ENCODE data around the gene IMP4. TPM values are rescaled to one million over a fixed set of nuclear protein-coding genes. Genes with fewer than 3 reads are reported as not detected.

The IMP4 gene
- total and polyA plus RNA-seq, 2 of the 8 experiments (the other 6 are each of a cell fraction or from before 2014, with no cell fraction given) = 96.8 to 194 TPM

DNA sequence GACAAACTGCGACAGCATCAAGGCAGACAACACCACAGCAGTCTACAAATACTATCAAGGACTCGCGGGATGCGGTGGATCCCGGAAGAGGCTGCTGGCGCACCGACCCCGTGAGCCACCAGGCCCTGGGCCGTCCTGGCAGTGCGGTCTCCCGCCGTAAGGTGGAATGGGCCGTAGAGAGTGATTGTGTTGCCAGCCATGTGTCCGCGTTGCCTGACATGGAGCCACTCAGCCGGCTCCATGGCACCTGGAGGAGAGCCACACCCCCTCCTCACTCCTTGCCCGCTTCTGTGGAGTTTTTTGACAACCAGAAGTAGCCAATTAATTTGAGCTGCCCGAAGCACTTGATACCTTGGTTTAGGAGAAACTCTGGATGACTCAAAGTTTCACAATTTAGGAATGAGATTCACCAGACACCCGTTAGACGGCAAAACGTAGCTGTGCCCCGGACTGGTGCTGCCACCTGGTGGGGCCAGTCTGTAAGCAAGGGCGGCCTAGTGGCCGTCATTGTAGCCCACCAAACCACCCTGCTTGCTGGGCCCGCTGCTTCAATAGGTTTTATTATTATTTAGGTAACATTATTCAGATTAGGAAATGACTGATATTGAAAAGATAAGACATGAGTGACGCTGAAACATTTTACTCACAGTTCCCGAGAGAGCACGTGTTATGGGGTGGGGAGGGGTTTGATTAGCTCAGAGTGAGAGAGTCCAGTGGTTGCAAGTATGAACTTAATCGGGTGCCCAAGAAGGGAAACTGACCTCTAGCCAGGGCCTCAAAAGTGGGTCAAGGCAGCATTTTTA lies 10.2 kb upstream of the IMP4 start (continued):
- TF ChIP-seq, protein P1, sequence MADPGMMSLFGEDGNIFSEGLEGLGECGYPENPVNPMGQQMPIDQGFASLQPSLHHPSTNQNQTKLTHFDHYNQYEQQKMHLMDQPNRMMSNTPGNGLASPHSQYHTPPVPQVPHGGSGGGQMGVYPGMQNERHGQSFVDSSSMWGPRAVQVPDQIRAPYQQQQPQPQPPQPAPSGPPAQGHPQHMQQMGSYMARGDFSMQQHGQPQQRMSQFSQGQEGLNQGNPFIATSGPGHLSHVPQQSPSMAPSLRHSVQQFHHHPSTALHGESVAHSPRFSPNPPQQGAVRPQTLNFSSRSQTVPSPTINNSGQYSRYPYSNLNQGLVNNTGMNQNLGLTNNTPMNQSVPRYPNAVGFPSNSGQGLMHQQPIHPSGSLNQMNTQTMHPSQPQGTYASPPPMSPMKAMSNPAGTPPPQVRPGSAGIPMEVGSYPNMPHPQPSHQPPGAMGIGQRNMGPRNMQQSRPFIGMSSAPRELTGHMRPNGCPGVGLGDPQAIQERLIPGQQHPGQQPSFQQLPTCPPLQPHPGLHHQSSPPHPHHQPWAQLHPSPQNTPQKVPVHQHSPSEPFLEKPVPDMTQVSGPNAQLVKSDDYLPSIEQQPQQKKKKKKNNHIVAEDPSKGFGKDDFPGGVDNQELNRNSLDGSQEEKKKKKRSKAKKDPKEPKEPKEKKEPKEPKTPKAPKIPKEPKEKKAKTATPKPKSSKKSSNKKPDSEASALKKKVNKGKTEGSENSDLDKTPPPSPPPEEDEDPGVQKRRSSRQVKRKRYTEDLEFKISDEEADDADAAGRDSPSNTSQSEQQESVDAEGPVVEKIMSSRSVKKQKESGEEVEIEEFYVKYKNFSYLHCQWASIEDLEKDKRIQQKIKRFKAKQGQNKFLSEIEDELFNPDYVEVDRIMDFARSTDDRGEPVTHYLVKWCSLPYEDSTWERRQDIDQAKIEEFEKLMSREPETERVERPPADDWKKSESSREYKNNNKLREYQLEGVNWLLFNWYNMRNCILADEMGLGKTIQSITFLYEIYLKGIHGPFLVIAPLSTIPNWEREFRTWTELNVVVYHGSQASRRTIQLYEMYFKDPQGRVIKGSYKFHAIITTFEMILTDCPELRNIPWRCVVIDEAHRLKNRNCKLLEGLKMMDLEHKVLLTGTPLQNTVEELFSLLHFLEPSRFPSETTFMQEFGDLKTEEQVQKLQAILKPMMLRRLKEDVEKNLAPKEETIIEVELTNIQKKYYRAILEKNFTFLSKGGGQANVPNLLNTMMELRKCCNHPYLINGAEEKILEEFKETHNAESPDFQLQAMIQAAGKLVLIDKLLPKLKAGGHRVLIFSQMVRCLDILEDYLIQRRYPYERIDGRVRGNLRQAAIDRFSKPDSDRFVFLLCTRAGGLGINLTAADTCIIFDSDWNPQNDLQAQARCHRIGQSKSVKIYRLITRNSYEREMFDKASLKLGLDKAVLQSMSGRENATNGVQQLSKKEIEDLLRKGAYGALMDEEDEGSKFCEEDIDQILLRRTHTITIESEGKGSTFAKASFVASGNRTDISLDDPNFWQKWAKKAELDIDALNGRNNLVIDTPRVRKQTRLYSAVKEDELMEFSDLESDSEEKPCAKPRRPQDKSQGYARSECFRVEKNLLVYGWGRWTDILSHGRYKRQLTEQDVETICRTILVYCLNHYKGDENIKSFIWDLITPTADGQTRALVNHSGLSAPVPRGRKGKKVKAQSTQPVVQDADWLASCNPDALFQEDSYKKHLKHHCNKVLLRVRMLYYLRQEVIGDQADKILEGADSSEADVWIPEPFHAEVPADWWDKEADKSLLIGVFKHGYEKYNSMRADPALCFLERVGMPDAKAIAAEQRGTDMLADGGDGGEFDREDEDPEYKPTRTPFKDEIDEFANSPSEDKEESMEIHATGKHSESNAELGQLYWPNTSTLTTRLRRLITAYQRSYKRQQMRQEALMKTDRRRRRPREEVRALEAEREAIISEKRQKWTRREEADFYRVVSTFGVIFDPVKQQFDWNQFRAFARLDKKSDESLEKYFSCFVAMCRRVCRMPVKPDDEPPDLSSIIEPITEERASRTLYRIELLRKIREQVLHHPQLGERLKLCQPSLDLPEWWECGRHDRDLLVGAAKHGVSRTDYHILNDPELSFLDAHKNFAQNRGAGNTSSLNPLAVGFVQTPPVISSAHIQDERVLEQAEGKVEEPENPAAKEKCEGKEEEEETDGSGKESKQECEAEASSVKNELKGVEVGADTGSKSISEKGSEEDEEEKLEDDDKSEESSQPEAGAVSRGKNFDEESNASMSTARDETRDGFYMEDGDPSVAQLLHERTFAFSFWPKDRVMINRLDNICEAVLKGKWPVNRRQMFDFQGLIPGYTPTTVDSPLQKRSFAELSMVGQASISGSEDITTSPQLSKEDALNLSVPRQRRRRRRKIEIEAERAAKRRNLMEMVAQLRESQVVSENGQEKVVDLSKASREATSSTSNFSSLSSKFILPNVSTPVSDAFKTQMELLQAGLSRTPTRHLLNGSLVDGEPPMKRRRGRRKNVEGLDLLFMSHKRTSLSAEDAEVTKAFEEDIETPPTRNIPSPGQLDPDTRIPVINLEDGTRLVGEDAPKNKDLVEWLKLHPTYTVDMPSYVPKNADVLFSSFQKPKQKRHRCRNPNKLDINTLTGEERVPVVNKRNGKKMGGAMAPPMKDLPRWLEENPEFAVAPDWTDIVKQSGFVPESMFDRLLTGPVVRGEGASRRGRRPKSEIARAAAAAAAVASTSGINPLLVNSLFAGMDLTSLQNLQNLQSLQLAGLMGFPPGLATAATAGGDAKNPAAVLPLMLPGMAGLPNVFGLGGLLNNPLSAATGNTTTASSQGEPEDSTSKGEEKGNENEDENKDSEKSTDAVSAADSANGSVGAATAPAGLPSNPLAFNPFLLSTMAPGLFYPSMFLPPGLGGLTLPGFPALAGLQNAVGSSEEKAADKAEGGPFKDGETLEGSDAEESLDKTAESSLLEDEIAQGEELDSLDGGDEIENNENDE (IDR thresholded peaks at IDR 0.05; ENCODE audit: insufficient replicate concordance, low read length) = no peak
- TF ChIP-seq SP1 (IDR thresholded peaks at IDR 0.05; ENCODE audit: low read depth, low read length) (no peak), NANOG (IDR thresholded peaks at IDR 0.05; ENCODE audit: insufficient read depth, low read depth, low read length, poor library complexity, severe bottlenecking) (no peak), SIN3A (conservative IDR thresholded peaks at IDR 0.05 in 1 of 2, IDR thresholded peaks at IDR 0.05 in 1 of 2; ENCODE audit: low read depth in 1 of 2, low read length in 2 of 2) (peak in 1 of 2 experiments; percentile 43; a peak in 1 of 4 replicates), CREB1 (IDR thresholded peaks at IDR 0.05) (0 out of 2 replicates have a peak, but pooled peaks have one; percentile 41), CHD1 (IDR thresholded peaks at IDR 0.05; ENCODE audit: low read depth, low read length) (no peak), FOSL1 (IDR thresholded peaks at IDR 0.05; ENCODE audit: insufficient read depth, low read depth, low read length) (no peak)

Measured in H1 (cell line).